Stimulated activated CD4-positive, alpha-beta T cell treated with anti-CD3 and anti-CD28 coated beads, Interleukin-12 subunit alpha, Interleukin-12 subunit beta, amount 100 ng/mL, for 4 hours (primary cell): Measurements from ENCODE around the gene ITGB1.
"Not testable (repeated sequence)": the region's sequence is repeated elsewhere in the genome, so short reads cannot be mapped to it uniquely, and the experiment has no call there.

Experiments used
- DNase-seq: peaks from one replicate; pipeline ENCODE4 v3.0.0-alpha.2; 2020

The ITGB1 gene

DNA sequence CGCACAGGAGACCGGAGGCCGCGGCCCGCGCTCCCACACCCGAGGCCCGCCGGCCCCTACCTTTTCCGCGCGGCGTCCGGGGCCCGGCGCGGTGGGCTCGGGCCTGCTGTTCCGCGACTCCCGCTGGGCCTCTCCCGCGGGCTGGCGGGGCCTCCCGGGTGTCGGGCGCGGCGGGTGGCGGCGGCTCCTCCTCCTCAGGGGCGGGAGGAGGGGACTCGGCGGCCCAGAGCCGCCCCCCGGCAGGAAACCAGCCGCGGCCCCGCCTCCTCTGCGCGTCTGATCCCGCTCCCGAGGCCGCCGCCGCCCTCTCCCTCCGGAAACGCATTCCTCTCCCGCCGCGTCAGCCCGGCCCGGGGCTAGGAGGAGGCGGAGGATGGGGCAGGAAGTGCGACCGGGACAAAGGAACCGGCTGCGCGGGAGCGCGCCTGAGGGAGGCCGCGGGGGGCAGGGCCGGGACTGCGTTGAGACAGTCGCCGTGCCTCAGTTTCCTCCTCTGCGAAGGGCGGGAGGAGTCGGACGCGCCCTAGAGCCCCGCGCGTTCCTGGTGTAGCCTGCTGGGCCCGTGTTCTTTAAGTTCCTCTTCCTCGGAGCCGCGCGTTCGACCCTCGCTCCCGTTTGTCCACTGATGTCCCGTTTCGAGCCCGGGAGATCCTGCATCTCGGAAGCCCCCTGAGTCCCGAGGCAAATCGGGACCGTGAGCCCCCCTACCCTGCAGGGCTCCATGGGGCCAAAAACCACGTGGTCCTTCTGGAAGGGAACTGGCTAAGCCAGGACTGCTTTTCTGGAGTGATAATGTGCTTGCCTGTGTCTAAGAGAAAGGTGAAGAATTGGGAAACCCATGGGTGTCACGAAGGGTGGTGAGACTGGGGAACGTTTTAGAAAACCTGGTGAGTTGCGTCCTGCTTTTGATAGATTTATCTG, at the start of gene ITGB1:
ITGB1 (minus strand) TSS at position 146 of the 921 bp plus-strand sequence. CDS start 22,672 bp downstream, outside the sequence.
- peak; percentile 86 for DNase-seq

DNA sequence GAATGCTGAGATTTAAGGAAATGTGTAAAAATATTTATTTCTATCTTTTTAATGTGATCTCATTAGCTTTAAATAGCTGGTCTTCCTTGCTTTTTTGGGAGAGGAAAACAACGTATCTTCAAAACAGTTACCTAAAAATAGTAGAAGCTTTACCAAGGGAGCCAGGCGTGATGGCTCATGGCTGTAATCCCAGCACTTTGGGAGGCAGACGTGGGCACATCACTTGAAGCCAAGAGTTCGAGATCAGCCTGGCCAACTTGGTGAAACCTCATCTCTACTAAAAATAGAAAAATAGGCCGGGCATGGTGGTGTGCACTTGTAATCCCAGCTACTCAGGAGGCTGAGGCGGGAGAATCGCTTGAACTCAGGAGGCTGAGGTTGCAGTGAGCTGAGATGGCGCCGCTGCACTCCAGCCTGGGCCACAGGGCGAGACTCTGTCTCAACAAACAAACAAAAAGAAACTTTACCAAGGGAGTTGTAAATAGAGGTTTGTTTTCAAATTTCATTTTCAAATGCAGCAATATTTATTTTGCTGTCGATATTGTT, 48.4 kb upstream of the ITGB1 start:
- DNase-seq: no peak

DNA sequence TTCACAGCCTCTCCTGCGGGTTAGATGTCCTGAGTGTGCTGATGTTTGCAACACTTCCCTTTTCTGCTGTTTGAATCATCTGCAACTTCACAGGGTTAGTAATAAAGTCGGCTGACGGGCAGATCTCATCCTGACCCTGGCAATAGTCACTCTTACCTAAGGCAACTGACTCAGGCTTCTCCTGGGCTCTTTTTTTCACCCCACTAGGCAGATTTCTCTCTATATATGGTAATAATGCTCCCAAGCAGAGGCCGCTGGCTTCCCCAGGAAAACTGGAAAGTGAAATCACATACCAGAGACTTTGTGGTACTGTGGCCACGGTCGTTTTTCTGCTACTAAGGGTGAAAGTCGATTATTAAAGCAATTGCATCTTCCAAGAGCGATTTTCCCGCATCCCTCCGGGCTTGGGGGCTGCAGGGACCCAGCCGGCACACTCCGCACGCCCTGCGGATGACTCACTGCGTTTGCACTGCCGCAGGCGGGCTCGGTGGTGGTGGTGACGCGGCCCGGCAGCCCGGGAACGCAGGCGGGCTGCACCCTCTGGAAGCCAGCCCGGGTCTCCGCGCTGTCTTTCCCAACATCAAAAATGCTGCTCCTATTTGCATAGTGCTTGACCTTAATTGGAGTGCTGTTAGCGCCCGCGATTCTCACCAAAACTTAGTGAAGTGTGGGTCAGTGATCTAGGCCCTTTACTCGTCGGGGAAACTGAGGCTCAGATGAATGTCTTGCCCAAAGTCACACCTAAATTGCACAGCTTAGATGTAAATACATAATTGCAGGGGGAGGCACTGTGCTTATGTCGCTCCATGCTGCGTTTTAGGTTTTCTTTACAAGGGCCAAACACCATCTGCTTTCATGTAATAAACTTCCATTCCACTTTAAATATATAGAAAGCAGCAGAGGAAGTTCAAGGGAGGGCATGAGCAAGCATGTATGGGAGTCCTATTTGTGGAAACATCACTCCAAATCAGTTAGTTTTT, 47.6 kb upstream of the ITGB1 start:
- peak; percentile 43 for DNase-seq

- no peak for DNase-seq
Measured at GRCh38 chr10:33001908-33002492, 44.0 kb upstream of the ITGB1 start.

DNA sequence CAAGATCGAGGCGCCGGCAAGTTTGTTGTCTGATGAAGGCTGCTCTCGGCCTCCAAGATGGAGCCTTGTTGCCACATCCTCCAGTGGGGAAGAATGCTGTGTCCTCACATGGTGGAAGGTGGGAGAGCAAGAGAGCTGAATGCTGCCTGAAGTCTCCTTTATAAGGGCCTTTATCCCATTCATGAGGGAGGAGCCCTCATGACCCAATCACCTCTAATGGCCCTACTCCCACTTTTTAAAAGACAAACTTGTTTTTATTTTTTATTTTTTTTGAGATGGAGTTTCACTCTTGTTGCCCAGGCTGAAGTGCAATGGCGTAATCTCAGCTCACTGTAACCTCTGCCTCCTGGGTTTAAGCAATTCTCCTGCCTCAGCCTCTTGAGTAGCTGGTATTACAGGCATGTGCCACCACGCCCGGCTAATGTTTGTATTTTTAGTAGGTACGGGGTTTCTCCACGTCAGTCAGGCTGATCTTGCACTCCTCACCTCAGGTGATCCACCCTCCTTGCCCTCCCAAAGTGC, 40.1 kb upstream of the ITGB1 start:
- not testable (repeated sequence) for DNase-seq

GRCh38 chr10:32995751-32996150, 37.7 kb upstream of the ITGB1 start:
- DNase-seq: no peak

- DNase-seq: no peak
Measured at GRCh38 chr10:32995066-32995622, 37.1 kb upstream of the ITGB1 start.

- DNase-seq: not testable (repeated sequence)
Measured at GRCh38 chr10:32994632-32995031, 36.6 kb upstream of the ITGB1 start.

DNA sequence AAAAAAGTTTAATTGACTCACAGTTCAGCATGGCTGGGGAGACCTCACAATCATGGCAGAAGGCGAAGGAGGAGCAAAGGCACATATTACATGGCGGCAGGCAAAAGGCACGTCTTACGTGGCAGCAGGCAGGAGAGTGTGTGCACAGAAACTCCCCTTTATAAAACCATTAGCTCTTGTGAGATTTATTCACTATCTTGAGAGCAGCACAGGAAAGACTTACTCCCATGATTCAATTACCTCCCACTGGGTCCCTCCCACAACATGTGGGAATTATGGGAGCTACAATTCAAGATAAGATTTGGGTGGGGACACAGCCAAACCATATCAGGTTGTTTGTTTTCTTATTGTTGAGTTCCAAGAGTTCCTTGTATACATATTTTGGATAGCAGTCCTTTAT, 34.3 kb upstream of the ITGB1 start:
- DNase-seq: not testable (repeated sequence)

GRCh38 chr10:32990811-32991210, 32.8 kb upstream of the ITGB1 start:
- no peak for DNase-seq

GRCh38 chr10:32988604-32989003, 30.6 kb upstream of the ITGB1 start:
- no peak for DNase-seq

DNA sequence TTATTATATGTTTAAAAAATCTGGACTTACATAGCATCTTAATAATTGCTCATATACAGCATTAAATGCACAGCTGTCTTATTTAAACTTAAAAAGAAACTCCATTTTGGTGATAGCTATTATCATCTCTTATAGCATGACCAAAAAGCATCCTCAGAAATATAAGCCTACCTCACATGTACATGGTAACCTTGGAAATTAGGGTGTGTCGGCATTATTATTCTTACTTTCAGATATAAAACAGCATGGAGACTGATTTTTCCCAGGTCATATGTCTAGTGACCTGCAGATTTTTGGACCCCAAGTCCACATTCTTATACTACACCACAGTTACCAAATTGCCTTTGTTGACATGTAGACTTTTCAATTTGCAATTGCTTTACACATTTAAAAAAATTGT, 29.1 kb upstream of the ITGB1 start:
- no peak for DNase-seq

DNA sequence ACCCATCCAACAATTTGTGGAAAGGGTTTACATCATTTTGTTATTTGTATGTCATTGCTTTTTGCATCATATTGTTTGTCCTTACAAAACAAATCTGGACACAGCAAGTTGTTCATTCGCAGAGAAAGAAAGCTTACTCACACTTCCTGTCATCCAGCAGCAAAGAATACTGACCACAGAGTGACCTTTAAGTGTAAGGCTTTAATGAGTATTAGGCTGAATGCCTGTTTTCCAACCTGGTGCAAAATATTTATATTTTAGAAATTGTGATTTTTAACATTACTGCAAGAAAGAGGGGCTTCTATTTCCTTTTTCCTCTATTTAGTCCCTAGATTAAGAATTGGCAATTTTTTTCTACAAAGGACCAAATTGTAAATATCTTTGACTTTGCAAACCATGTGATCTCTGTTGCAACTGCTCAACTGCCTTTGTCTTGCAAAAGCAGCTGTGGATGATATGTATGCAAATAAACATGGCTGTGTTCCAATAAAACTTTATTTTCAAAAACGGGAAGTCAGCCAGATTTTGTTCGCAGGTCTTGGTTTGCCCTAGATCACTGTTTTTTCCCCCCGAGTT, 27.8 kb upstream of the ITGB1 start:
- no peak for DNase-seq

DNA sequence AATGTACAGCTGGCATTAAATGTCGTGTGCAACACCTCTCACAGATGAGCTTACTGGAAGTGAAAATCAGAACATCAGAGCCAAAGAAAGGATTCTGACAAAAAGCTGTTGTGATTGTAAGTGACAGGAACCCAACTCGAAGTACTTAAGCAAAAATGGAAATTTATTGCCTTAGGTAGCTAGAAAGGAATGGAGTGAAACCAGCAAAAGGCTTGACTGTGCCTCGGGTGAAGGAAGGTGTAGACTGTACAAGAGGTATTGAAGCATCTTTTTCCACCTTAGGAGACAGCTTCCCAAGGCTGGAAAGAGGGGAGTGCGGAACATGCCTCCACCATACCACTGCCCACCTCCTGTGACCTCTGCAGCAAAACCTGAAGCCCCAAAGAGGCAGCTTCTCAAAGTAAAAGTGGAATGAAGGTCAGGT, 27.3 kb upstream of the ITGB1 start:
- no peak for DNase-seq

GRCh38 chr10:32984003-32984600, 26.1 kb upstream of the ITGB1 start:
- no peak for DNase-seq

DNA sequence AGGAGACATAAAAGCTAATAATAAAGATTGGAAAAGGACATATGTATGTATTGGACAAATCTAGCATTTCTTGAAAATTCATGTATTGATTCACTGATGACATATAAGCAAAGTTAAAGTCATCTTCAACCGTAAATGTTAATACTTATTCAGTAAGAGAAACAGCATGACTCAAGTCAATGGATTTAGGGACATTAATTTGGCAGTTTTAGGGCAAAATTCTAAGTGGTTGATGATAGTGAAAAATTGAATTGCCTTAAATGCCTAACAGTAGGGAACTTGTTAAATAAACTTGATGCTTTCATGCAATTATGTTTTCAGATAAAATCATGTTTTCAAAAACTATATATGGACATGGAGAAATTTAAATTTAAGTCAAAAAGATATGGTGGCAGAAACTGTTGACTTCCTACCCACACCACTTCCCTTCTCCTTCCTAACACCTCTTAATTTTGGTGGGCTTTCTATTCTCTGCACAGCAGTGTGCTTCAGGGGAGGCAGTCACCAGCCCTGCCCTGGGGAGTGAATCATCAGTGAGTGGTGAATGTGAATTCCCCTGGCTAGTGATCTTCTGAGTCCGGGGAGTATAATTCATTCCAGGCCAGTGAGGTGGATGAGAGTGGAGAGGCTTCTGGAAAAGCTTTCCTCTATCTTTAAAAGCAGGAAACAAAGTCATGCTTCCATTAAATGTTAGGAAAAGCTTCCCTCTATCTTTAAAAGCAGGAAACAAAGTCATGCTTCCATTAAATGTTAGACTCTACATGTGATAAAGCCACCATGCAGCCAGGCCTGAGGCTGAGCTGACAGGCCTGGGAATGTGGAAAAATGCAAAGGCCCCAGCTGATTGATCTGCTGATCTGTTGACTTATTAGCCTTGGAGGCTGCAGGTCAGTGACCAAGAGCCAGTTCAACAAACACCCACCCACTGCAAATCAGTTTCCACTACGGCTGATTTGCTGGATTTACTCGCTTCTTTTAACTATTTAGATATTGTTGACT, 25.2 kb upstream of the ITGB1 start:
- no peak for DNase-seq

- no peak for DNase-seq
Measured at GRCh38 chr10:32982293-32982709, 24.3 kb upstream of the ITGB1 start.

DNA sequence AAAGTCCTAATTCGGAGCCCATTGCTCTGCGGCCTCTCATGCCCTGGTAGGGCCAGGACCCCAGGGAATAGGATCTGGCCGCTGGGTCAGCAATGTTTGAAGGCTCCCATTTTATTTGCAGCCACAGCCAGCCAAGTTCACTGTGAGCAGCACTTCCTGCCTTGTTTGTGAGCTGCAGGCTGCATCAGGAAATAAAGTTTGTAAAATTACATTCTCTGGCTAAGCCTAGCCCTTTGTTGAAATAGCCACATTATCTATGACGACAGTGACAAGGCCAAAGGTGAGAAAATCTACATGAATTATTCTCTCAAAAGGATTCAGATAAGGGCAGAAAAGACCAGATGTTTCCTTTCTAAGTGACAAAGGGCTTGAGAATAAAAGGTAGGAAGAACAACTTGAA, 23.7 kb upstream of the ITGB1 start:
- no peak for DNase-seq

- peak; percentile 73 for DNase-seq
Measured at GRCh38 chr10:32980558-32981468, 22.8 kb upstream of the ITGB1 start.
